NCI-H510A (cell line): Measurements from ENCODE around the gene DHRS2.
"Not testable (repeated sequence)": the region's sequence is repeated elsewhere in the genome, so short reads cannot be mapped to it uniquely, and the experiment has no call there.

ENCODE experiments used
- DNase-seq: peaks from one replicate; lab custom pipeline; 2025; lab: John Stamatoyannopoulos, UW

Gene DHRS2

DNA sequence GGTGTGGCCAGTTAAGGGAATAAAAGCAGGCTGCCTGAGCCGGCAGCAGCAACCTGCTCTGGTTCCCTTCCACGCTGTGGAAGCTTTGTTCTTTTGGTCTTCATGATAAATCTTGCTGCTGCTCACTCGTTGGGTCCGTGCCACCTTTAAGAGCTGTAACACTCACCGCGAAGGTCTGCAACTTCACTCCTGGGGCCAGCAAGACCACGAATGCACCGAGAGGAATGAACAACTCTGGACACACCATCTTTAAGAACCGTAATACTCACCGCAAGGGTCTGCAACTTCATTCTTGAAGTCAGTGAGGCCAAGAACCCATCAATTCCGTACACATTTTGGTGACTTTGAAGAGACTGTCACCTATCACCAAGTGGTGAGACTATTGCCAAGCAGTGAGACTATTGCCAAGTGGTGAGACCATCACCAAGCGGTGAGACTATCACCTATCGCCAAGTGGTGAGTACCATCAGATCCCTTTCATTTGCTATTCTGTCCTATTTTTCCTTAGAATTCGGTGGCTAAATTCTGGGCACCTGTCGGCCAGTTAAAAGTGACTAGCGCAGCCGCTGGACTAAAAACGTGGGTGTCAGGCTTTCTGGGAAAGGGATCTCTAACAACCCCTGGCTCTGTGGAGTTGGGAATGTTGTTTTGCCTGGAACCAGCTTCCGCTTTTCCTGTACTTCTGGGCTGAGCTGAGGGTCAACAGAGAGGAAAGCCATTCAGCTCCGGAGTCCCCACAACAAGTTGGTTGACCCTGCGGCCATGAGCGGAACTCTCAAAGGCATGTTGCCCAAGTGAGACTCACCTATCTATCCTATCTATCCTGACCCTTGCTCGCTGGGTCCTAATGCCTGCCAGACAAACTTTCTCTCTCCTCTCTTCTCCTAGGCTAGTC lies at the start of gene DHRS2:
TSS of gene DHRS2 (plus strand) at position 48 of the 895 bp plus-strand sequence. CDS start 2,501 bp downstream, outside the sequence.
- DNase-seq: no peak

DNA sequence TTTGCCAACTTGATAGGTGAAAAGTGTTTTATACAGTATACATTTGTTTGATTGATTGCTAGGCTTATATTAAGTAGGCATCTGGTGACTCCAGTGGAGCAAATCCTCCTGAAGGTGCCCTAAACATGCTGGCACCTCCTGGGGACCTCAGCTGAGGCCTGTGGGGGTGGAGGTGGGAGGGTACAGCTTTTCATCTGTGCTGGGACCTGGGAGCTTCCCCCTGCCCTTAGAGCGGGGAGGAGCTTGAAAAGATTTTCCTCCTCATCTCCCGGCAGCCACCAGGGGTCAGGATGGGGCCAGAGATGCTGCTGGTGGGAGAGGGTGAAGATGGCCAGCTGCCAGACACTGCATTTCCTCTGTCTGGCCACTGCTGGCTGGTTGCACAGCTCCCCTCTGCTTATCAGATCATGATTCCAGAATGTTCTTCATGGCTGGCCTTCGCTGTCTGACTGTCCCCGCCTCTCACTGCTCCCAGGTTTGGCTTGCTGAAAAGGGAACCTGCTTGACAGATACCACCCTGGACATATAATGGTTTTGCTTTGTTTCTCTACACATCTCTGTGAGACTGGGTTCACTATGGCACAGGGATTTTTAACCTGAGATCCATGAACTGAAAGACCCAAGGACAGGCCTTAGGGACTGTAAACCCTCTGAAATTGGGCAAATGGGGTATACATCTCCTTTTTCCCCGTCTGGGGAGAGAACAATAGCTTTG lies 47.1 kb upstream of the DHRS2 start:
- peak; percentile 62 for DNase-seq

GRCh38 chr14:23589606-23590005 lies 46.6 kb upstream of the DHRS2 start:
- DNase-seq: no peak

DNA sequence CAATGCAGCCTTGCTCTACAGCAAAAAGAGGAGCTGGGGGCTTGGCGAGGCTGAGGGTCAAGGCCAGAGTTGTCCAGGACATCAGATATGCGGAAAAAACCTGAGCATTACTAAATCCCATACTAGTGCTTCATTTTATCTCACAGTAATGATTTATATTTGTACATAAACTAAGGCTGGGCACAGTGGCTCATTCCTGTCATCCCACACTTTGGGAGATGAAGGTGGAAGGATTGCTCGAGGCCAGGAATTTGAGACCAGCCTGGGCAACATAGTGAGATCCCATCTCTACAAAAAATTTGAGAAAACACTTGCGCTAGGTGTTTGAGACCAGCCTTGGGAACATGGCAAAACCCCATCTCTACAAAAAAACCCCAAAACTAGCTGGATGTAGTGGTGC lies 46.0 kb upstream of the DHRS2 start:
- no peak for DNase-seq

DNA sequence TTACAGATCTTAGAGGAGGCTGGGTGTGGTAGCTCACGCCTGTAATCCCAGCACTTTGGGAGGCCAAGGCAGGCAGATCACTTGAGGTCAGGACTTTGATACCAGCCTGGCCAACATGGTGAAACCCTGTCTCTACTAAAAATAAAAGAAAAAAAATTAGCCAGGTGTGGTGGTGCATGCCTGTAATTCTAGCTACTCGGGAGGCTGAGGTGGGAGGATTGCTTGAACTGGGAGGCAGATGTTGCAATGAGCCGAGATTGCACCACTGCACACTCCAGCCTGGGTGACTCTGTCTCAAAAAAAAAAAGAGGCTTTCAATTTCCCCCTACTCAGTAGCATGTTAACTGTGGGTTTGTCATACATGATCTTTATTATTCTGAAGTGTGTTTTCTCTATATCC lies 42.0 kb upstream of the DHRS2 start:
- DNase-seq: not testable (repeated sequence)

DNA sequence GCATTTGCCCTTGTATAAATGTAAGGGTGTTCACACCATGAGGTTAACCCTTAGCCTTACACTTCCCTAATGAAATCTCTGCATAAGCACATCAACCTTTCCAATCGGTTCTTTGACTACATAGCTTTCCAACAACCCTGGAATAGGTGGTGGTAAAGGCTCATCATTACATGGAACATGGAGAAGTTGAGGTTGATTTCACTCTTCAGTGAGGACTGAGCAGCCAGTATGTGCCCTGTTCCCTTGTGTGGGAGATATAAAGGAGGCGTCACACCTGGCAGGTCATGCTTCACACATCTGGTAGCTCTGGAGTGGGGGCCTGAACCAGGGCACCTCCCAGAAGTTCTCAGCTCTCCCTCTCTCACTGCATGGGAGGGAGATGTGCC lies 35.8 kb upstream of the DHRS2 start:
- DNase-seq: no peak

- DNase-seq: no peak
Measured at GRCh38 chr14:23600806-23601205, 35.4 kb upstream of the DHRS2 start.

DNA sequence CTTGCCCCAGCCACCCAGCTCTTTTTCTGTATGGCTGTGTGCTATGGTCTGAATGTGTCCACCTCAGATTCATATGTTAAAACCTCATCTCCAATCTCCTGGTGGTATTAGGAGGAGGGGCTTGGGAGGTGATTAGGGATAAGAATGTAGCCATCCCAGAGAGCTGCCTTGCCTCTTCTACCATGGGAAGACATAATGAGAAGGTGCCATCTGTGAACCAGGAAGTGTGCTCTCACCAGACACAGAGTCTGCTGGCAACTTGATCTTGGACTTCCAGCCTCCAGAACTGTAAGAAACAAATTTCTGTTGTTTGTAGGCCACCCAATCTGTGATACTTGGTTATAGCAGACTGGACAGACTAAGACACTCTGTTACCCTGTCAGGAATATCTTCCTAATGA lies 34.7 kb upstream of the DHRS2 start:
- no peak for DNase-seq

- DNase-seq: no peak
Measured at GRCh38 chr14:23601845-23602180, 34.4 kb upstream of the DHRS2 start.

- no peak for DNase-seq
Measured at GRCh38 chr14:23602181-23603095, 33.7 kb upstream of the DHRS2 start.

DNA sequence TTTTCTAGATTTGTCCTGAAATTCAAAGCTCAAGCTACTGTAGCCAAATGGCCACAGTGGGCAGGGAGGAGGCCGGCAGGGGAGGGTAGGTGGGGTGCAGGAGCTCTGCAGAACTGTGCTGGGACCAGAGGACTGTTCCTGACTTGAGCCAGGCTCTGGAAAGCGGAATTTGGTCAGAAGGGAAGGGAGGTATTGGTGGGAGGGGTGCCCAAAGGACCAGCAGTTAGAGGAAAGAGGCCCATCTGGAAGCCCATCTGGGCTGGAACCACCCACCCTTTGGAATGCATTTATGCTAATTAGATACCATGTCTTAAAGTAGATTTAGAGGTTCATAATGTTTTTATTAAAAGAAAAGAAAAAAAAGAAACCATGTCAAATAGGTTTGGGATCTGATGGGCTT lies 33.1 kb upstream of the DHRS2 start:
- DNase-seq: no peak

DNA sequence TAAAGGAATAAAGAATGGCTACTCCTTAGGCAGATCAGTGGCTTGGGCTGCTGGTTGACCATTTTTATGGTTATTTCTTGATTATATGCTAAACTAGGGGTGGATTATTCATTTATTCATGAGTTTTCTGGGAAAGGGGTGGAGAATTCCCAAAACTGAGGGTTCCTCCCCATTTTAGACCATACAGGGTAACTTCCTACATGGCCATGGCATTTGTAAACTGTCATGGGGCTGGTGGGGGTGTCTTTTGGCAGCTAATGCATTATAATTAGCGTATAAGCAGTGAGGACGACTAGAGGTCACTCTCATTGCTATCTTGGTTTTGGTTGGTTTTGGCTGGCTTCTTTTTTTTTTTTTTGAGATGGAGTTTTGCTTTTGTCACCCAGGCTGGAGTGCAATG lies 32.0 kb upstream of the DHRS2 start:
- DNase-seq: no peak

DNA sequence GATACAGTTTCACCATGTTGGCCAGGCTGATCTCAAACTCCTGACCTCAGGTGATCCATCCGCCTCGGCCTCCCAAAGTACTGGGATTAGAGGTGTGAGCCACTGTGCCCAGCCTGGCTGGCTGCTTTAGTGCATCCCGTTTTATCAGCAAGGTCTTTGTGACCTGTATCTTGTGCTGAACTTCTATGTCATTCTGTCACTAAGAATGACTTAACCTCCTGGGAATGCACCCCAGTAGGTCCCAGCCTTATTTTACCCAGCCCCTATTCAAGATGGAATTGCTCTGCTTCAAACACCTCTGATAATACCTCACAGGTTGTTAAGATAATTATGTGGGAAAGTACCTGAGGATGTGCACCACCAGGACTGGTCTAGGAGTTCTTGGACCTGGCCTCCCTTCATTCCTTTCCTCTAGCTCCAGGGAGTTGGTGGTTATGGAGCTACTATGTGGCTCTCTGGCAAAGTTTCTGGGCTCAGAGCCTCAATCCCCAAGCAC lies 31.4 kb upstream of the DHRS2 start:
- DNase-seq: no peak

- no peak for DNase-seq
Measured at GRCh38 chr14:23605931-23606585, 30.1 kb upstream of the DHRS2 start.

- no peak for DNase-seq
Measured at GRCh38 chr14:23608454-23608853, 27.7 kb upstream of the DHRS2 start.

DNA sequence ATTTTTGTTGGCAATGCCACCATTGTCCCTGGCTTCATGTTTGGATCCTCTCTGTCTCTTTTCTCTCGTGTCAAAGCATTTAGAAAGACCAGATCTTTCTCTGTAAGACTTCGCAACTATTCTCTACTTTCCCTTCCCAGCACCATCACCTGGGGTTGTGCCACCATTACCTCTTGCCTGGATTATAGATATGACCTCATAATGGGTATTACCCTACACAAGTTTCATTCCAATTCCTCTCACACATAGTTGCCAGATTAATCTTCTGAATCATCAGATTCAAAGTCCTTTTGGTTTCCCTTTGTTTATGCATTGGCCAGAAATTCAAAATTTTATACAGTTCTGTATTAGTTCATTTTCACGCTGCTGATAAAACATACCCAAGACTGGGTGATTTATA lies 27.2 kb upstream of the DHRS2 start:
- DNase-seq: no peak

DNA sequence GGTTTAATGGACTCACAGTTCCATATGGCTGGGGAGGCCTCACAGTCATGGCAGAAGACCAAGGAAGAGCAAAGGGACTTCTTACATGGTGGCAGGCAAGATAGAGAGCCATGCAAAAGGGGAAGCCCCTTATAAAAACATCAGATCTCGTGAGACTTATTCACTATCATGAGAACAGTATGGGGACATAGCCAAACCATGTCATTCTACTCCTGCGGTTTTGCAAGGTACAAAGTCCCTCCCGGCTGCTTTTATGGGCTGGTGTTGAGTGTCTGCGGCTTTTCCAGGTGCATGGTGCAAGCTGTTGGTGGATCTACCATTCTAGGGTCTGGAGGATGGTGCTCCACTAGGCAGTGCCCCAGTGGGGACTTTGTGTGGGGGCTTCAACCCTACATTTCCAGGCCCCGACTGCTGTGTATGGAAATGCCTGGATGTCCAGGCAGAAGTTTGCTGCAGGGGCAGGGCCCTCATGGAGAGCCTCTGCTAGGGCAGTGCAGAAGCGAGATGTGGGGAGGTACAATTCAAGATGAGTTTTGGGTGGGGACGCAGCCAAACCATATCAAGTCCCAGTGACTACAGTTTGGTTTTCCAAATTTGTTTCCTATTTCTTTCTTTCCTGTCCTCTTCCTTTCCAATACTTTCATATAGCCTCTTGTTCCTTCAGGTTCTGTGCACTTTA lies 26.6 kb upstream of the DHRS2 start:
- not testable (repeated sequence) for DNase-seq

DNA sequence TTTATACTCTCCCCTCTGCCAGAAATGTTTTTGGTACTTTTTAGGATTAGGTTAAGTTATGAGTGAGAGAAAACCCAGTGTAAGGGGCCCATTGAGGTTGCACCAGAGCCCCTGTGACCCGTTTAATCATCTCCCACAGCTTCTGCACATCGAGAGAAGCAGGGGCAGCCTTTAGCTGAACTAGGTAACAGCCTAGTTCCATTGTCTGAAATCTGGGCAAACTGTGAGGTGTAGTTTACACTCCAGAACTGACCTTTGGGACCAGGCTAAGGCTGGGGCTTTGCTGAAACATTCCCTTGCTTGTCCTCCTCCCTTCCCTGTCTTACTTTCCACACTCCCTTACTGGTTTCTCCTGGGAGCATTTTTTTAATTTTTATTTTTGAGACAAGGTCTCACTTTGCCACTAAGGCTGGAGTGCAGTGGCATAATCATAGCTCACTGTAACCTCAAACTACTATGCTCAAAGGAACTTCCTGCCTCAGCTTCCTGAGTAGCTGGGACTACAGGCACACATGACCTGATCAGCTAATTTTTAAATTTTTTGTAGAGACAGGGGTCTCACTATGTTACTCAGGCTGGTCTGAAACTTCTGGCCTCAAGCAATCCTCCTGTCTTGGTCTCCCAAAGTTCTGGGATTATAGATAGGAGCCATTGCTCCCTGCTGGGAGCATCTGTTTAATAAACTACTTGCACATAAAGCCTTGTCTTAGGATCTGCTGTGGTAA lies 25.9 kb upstream of the DHRS2 start:
- no peak for DNase-seq

- DNase-seq: no peak
Measured at GRCh38 chr14:23610815-23611289, 25.3 kb upstream of the DHRS2 start.

DNA sequence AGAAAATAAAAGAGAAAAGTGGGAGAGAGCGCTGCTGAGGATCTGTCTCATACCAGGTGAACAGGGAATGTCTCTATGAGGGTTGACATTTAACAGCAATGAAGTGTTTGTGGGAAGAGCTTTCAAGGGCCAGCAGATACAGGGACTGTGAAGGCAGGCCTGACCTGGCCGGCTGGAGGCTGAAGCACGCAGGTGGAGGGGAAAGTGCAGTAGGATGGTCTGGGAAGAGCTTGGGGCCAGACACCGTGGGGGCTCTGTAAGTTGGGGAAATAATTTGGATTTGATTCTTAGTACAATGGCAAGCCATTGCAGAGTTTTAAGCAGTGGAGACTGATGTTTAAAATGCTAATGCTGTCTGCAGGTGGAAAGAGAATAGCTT lies 23.8 kb upstream of the DHRS2 start:
- DNase-seq: no peak
